ENCODE measurements around the gene CHSY3.
A peak's percentile ranks its signal among the peaks of the same experiment; 100 is the strongest.

CHSY3 gene

DNA sequence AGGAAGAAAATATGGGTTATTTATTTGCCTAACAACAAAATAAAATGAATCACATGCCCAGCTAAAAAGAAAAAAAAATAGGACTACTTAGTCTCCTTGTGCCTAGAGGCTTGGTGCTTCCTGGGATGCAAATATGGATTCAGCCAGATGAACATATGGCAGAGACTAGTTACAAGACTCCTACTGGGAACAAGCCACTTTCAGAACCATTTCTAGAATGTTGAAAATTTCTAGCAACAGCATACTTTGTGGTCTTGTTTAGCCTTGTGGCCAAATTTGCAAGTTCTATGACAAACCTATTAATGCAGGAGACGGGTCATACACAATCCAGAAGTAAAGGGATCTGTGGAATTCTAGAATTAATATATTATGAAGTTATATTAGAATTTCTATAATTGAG, 198.7 kb downstream of the CHSY3 start:
- no peak for ATAC-seq

DNA sequence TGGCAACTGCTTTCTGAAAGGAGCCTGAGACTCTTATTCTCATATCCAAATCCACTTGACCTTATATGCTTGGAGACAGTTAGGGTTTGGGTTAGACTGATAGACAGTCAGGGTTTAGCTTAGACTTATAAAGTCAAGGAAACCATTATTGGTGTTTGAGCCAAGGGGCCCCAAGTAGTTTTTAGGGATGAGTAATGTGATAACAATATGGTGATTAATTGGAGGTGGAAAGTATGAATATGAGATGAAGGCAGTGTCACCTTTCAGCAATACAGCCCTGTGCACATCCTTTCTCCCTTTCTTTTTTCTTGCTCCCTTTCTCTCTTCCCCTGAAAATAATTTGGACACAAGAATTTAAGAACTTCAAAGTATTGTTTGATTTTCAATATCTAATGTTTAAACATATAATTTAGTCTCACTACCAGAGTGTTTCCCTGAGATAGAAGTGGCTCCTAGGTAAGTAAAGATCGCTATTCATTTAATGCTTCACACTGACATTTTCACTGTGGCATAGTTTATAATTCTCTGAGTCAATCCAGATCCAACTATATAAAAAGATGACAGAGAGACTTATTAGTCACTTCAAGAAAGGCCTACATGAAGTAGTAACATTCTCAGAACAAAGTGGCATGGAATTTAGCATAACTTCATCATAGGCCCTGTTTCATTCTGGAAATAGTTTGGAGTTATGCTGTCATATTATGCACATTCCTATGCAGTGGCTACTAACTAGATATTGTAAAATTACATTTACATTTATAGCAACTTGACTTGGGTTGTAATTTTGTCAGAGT, 200.8 kb downstream of the CHSY3 start:
- peak; percentile 38 to 48 for ATAC-seq

DNA sequence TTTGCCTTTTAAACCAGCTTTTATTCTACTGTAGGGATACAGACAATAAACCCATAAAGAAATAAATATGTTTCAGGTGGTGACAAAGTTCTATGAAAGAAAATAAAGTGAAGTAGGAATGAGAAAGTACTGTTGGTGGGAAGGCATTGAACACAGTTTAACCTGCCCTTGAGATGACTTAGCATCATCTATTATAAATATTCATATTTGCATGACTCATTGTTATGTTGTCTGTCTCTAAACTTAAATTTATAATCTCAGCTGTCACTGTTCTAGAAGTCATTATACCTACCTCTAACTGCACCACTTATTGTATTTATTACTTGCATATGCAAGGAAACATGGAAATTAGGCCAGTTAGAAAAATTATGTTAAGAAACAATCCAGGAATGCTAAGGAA, 202.2 kb downstream of the CHSY3 start:
- no peak for ATAC-seq

DNA sequence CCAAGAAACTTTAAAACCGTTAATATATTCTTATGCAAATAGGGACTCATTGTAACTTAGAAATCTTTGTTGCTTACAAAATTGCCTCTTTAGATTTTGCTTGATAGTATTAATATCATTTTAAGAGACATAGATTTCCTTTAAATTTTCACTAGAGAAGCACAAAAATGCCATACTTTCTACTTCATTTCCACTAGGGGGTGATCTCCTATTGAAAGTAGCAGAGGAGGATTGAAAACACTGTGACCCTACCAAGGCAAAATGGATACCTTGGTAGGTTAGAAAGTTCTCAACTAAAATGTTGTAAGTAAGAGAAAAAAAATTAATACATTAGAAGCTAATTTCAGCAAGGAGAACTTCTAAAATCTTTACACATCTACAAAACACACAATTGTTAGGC, 204.9 kb downstream of the CHSY3 start:
- no peak for ATAC-seq

DNA sequence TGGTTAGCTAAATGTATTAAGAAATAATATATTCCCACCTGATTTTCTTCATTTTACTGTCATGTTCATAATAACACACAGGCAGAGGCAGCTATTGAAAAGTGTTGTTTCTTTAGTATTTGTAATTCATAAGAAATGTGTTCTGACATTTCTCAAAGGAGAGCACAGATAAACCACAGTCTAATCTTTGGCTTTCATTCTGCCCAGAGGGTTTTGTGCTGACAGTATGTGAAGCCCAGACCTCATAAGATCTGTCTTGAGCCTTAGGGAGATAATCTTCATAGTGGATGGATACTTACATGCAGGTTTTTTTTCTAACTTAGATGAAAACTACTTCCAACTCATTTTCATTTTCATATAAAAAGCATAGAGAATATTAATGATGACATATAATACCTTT, 206.1 kb downstream of the CHSY3 start:
- ATAC-seq = no peak

DNA sequence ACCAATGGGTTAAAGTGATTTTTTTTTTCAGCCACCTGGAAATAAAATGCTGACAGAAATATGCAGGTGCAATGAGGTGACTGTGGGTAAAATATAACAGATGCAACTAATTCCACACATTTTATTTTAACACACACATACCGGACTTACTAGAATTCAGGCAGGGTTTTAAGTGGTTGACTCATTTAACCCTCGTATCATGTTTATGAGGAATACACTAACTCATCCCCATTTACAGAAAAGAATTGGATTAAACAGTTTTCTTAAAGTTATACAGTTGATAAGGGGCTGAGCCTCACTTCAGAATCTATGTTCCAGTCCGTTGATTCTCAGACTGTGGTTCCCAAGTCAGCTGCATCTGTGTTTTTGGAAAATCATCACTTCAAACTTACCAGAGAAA, 207.5 kb downstream of the CHSY3 start:
- no peak for ATAC-seq

DNA sequence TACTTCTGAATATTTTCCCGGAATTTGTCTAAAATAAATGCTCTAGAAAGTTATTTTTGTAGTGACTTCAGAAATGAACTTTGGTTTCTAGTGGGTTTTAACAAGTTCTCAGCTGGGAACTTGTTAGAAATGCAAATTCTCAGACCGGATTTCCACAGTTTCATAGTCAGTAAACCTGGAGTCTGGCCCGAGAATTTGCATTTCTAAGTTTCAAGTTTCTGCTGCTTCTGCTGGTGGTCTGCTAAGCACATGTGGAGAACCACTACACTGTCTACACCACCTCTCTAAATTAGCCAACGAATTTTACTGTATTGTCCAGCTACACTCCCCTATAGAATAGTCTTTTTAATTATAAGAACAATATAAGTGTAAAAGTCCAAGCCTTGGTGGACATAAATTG, 208.0 kb downstream of the CHSY3 start:
- ATAC-seq = no peak

DNA sequence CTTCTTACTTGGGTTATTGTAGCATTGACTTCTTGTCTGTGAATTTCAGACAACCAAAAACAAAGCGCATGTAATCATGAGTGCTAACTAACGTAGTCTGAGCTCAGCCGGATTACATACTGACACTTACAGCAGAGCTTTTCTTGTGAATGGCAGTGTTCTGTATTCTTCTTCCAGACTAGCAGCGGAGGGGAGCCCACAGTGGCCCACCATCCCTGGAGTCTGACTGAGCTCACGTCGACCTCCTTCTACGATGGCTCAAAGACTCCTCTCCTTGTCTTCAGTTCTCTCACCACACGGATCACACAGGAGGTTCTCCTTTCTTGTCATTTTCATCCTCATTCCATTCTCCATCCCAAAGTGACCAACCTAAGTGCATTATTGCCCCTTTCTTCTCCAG, 211.4 kb downstream of the CHSY3 start:
- ATAC-seq = no peak

DNA sequence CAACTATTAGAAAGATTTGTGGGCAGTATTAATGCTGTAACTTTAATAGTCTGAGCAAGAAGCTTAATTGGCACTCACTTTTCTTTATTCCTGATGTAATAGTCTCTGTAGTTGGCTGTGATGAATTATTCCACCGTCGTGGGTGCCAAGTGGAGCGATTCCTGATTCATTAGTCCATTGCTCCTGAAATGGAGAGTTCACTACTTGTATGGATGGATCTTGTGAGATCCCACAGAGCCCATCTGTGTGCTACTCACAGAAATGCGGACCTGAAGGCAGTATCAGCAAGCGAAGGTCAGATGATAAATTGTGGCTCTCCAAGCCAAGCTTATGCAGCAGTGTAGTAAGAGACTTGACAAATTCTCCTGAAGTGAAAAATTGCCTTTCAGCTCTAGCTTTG, 212.2 kb downstream of the CHSY3 start:
- no peak for ATAC-seq

DNA sequence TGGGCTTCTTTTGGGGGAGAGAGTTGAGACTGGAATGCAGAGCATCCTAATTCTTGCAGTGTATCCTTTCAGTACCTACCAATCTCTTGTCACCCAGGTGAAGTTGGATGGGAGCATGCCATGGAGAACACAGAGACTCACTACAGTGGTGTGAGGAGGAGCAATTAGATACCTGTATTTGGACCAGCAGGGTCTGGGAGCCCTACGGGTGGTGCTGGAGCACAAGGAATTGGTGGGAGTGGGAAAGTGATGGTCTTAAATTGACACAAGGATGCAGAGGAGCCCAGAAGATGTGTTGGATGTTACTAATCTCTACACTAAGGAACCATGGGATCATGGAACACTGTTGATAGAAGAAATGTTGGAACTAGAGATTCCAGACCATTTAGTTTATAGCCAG, 212.7 kb downstream of the CHSY3 start:
- ATAC-seq = no peak

DNA sequence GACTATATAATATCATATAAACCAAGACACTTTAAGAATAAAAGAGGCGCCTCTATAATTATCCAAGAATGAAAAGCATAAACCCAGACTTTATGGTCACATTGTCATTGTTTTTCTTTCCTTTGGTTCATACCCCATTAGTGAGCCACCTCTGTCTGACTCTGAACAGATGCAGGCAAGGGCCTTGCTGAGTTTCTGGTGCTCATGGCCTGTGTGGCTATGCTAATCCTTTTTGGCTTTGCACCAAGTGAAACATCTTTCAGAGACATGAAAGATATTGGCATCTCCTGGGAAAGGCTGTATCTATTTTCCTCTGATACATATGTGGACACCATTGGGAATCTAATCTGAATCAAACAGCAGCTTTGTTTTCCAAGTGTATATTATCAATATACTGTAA, 222.5 kb downstream of the CHSY3 start:
- ATAC-seq = no peak

DNA sequence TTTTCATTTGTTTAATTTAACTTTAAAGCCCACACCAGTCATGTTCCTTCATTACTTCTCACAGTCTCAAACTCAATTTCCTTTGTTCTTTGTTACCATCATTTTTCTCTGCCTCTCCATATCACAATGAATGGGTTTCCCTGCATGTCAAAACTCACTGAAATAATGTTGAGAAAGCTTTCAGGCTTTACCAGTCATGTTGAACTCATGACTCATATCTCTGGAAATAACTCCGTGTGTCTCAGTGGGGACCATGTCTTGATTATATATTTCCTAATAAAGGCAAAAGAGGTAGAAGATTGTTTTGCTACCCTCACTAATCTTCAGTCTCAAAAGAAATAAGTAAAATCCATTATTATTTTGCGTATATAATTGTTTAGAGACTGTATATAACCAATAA, 231.2 kb downstream of the CHSY3 start:
- no peak for ATAC-seq

DNA sequence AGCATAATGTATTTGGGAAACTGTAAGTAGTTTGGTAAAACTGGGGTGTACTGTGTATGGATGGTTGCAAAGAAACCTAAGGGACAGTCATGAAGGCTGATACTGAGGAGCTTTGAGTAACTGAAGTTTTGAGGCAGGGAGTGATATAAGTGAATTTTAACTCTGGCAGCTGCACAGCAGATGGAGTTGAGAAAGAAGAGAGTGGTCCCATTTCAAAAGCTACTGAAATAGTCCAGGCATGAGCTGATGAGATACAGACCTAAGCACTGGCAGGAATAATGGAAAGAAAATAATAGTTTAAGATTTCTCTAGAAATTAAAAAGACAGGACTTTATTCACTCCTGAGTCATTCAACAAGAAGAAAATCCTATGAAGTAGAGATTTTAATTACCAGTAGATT, 232.0 kb downstream of the CHSY3 start:
- no peak for ATAC-seq

DNA sequence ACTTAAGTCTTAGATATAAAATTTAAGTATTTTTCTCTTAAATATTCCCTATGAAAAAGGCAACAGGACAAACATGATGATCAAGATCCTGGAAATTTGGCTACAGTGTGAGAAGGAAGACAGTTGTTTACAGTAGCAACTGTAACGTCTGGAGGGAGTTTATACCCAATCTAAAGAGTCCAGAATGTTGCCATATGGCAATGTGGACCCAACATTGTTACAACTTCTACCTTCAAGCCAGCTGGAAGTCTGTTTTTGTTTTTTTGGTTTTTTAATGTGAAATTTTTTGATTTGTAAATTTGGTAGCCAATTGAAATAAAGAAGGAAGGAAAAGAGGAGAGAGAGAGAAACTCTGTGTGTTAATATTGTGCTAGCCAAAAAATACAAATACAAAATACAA, 233.4 kb downstream of the CHSY3 start:
- ATAC-seq = no peak

DNA sequence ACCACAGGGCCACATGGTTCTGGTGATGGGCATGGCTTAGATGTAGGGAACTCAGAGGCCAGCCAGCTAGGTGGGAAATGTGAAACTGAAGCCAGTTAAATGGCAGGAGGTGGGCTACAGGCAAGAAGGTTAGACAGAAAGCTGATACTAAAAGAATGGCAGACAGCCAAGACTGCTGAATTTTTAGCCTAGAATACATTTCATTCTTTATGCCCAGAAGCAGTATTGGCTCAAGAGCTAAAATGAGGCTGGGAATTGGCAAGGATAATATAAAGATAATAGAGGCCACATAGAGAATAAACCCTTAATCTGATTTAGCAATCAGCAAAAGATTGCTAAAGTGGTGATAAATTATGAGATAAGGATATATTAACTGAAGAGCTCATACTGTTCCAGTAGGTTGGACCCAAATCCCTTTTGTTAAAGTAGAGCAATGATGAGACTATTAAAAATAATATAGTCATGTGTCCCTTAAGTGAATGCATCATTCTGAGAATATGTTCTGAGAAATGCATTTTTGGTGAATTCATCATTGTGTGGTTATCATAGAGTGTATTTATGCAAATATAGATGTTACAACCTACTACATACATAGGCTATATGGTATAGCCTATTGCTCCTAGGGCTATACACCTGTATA, 234.3 kb downstream of the CHSY3 start:
- ATAC-seq = no peak

DNA sequence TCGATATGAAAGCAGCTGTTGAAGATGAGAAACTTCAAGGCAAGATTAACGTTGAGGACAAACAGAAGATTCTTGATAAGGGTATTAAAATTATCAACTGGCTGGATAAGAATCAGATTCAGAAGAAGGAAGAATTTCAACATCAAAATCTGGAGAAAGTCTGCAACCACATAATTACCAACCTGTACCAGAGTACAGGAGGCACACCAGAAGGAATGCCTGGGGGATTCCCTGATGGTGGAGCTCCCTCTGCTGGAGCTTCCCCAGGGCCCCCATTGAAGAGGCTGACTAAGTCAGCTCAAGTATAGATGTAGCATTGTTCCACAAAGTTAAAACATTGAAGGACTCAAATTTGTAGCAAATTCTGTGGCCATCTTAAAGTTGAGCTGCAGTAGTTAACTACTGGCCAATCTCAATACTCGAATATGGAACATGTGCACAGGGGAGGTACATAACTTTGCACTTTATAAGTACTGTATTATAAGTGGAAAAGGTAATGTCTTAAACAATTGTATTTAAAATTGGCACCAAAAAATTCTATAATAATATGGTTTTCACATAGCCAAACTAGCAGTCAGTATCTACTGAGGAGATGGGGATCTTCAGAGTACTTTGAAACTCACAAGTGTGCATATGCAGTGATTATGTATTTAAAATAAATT, 237.5 kb downstream of the CHSY3 start:
- ATAC-seq = no peak

DNA sequence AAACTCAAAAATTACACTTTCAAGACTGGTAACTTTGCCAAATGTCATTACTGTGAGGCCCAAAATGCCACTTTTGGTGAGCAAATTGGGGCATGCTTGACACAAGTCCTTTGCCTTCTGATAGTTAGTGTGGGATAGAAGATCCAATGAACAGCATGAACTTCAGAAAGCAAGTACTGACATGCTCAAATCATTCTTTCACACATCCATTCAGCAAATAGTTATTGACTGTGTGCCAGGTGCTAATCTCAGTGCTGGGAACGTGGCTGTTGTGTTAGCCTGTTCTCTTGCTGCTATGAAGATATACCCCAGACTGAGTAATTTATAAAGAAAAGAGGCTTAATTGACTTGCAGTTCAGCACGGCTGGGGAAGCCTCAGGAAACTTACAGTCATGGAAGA, 247.0 kb downstream of the CHSY3 start:
- ATAC-seq = no peak

DNA sequence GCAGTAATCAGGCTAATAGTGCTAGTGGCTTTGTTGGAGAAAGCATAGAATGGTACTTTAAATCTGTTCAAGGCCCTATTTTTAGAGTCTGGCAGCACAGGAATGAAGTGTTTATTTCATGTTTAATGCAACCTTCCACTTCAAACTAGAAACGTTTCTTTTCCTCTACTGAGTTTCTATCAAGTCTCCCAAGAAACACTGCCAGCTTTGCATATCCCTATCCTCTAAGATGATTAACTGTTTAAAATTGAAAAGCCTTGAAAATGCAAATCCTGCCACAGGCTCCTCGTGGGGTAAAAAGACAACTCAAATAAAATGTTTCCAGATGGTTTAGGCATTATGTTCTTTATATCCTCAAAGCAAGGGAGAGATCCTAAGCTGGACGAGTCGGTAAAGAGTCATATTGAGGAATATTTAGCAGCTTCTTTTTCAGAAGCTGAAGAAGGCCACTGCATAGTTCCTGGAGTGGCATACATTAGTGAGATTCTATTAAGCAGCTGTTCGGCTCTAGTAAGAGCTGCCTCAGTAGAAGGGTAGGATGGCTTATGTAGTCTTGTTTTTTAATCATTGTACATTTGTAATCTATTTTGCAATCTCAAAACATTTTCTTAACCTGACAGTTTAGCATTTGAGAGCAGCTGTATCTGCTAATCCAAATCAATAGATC, 251.2 kb downstream of the CHSY3 start:
- ATAC-seq = no peak

DNA sequence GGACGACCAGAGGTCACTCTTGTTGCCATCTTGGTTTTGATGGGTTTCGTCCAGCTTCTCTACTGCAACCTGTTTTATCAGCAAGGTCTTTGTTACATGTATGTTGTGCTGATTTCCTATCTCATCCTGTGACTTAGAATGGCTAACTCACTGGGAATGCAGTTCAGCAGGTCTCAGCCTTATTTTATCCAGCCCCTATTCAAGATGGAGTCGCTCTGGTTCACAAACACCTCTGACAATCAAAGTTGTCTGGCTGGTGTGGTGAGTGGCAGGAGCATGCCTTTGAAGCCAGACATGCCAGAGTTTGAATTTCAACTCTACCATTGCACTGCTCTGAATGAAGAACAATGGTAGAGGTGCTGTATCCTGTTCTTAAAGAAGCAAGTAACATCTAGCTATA, 253.8 kb downstream of the CHSY3 start:
- ATAC-seq = no peak

DNA sequence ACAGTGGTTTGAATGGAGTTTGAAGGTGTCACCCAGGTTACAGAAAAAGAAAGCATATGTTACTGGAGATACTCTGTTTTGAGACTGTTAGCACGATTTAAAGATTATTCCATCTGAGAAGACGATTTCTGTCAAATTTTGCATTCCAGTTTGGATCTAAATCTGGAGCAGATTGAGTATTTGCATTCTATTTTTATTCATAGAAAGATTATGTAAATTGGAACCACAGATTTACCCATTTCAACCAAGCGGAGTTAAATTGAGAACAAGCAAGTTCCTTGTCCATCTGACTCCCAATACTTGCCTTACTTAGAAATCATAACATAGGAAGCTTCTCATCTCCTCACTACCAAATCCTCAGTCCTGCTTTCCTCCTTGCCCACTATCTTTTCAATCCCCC, 255.7 kb downstream of the CHSY3 start:
- no peak for ATAC-seq

DNA sequence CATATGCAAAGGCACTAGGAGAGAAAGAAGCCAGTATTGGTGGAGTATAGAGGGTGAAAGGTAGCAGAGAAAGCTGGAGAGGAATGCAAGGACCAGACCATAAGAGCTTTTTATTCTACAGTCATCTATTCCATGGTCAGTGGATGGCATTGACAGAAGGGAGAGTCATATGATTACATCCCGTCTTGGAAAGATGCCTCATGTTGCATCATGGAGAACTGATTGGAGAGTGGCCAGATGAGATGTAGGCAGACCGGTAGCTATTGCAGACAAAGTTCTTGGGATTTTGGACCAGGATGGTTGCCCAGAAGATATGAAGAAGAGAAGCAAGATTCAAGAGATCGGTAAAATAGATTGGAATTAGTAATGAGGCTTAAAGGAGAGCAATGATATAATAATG, 260.7 kb downstream of the CHSY3 start:
- ATAC-seq = no peak

DNA sequence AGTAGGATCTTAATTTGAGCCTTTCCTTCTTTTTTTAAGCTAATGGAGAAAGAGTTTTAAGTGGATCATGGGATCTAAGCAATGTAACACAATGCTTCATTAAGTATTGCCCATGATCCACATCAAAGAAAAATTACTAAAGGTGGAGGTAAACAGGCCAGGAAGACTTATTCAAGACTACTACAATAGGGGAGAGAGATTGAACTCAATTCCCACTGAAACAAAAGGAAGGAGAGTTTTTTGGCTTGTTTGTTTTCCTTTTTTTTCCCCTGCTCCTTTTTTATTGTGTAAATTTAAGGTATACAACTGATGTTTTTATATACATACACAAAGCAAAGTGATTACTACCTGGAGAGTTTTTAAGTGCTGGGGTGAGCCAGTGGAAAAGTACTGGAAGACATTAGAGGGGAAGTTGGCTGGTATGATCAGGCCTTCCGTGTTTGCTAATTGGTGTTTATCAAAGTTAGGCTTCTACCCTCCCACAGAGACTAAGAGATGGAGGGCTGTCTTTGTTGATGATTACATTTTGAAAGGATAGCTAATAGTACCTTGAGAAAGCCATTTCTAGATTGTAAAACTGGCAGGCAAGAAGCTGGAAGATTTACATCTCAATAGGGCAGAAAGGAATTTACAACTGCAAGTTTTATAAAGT, 262.7 kb downstream of the CHSY3 start:
- no peak for ATAC-seq

DNA sequence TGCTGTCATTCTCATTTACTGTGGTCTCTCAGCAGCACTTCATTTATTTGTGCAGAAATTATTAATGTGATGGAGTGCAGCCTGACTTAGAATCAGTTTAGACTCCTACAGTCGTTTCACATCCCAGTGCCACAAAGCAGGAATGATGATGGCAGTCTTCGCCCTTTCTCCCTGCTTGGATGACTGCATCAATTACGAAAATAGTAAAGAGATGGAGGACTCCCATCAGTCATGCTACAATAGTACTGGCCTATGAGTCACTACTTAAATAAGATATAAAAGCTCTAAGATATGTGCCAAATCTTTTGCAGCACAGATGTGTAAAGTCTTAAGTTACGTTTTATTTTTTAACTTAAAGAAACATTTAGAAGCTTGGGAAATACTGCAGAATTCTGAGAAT, 263.9 kb downstream of the CHSY3 start:
- ATAC-seq = no peak

Measured in activated CD4-positive, CD25-positive, alpha-beta regulatory T cell treated with anti-CD3 and anti-CD28 coated beads, Interleukin-2, amount 50 U/mL, for 24 hours (primary cell).